Smooth muscle cell of the brain vasculature (primary cell): ENCODE data around the gene MAP3K13.
"Not testable (repeated sequence)": the region's sequence is repeated elsewhere in the genome, so short reads cannot be mapped to it uniquely, and the experiment has no call there.

Experiments
- DNase-seq: peaks from one replicate; pipeline ENCODE4 v3.0.0-alpha.2; 2012; ENCODE audit warnings: low read depth, low spot score

The MAP3K13 gene

DNA sequence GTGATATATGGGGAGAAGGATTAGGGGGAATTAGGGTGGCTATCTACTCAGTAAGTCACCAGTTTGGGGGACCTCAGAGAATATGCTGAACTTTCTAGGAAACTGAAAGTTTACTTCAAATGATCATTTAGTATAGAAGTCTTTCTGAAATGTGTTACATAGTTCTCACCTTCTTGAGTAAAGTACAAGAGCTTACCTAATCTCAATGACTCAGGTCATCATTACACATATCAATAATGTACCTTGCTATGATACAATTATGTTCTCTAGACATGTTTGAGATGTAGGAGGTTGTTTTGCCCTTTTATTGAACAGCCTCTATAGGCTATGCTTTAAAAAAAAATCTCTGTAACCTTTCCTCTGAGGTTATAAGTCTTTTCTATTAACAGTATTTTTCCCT lies 85.2 kb downstream of the MAP3K13 start:
- no peak for DNase-seq

DNA sequence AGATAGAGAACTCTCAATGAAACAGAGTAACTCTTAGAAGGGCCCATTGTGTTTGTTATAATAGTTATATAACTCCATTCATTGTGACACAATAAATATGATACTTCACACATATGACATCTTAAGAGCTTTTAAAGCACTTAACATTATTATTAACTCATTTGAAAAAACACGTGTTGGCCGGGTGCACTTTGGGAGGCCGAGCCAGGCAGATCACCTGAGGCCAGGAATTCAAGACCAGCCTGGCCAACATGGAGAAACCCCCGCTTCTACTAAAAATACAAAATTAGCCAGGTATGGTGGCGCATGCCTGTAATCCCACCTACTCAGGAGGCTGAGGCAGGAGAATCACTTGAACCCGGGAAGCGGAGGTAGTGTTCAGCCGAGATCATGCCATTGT lies 88.5 kb downstream of the MAP3K13 start:
- DNase-seq, result not testable (repeated sequence)

- DNase-seq, result no peak
Measured at GRCh38 chr3:185457376-185457775, 94.4 kb downstream of the MAP3K13 start.

GRCh38 chr3:185460309-185460708 lies 97.4 kb downstream of the MAP3K13 start:
- no peak for DNase-seq

DNA sequence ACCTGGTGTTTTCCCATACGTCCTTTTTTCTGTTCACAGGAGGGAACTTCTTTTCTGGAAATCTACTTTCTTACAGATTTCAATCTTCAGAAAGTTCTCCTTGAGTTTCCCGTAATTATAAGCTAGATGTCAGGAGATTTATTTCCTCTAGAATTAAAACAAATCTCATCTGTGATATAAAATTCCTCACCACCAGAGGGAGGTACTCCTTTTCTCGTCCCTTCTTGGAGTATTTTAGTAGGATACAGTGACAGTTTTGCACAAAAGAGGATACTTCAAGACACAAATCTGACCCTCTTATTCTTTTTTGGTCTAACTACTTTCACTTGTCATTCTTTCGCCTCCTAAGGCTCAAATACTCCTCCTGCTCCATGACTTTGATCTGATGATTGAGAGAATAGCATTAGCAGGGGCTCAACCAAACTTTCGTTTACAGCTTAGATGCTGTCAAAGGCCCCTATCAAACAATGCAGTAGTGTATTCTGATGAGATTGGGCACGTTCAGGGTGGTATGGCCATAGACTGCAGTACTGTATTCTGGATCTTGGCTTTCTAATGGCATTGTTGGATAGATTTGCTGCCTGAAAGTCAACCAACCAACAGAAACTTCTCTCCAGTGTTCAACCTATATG lies 97.9 kb downstream of the MAP3K13 start:
- DNase-seq, result no peak

GRCh38 chr3:185465471-185465870 lies 102.5 kb downstream of the MAP3K13 start:
- DNase-seq, result no peak

GRCh38 chr3:185466123-185466522 lies 103.2 kb downstream of the MAP3K13 start:
- not testable (repeated sequence) for DNase-seq

GRCh38 chr3:185469542-185469941 lies 106.6 kb downstream of the MAP3K13 start:
- no peak for DNase-seq

GRCh38 chr3:185470323-185470722 lies 107.4 kb downstream of the MAP3K13 start:
- no peak for DNase-seq

GRCh38 chr3:185473290-185473815 lies 110.4 kb downstream of the MAP3K13 start:
- DNase-seq, result no peak

DNA sequence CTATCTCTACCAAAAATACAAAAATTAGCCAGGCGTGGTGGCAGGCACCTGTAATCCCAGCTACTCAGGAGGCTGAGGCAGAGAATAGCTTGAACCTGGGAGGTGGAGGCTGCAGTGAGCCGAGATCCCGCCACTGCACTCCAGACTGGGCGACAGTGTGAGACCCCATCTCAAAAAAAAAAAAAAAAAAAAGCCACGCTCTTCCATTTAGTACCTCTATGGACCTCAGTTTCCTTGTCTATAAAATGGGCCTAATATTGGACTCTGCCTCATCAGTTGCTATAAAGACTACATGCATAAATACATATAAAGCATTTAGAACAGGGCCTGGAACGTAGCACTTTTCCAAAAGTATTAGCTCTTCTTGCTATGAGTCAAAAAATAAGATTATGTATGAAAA lies 112.0 kb downstream of the MAP3K13 start:
- DNase-seq, result not testable (repeated sequence)

GRCh38 chr3:185477316-185477715 lies 114.4 kb downstream of the MAP3K13 start:
- DNase-seq, result no peak

- no peak for DNase-seq
Measured at GRCh38 chr3:185479373-185479945, 116.5 kb downstream of the MAP3K13 start.

DNA sequence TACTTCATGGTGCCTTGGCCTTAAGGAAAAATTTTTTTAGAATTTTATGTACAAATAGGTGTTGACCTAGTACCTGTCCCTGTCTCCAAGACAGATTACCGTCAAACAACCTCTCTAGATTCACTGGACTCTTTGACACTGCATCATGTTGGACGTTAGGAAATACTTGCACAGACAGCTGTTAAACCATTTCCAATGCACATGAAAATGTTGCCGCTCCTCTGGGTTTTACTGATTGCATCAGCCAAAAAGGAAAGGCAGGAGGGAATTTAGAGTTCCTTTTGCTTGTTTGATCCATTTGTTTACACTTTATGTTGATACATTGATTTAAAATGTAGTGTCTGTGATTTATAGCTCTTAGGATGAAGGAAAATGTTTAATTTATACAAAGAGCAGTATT lies 121.4 kb downstream of the MAP3K13 start:
- DNase-seq, result no peak

DNA sequence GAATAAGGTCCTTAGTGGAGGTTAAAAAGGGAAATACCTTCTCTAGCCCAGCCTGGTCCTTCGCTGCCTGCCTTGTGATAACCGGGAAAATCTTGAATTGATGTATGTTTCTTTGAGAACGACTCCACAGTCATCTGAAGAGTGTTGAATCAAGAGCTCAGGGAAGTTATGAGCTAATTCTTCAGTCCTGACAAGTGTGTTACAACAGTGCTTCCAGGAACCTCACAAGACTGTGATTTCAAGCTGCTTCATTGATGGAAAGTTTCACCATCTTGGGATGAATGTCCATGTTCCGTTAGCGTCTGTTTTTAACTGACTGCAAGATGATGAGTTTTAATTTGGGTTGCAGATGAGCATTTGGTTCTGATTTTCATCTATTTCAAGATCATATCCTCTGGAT lies 123.5 kb downstream of the MAP3K13 start:
- DNase-seq, result no peak

GRCh38 chr3:185488465-185488864 lies 125.5 kb downstream of the MAP3K13 start:
- DNase-seq, result no peak

DNA sequence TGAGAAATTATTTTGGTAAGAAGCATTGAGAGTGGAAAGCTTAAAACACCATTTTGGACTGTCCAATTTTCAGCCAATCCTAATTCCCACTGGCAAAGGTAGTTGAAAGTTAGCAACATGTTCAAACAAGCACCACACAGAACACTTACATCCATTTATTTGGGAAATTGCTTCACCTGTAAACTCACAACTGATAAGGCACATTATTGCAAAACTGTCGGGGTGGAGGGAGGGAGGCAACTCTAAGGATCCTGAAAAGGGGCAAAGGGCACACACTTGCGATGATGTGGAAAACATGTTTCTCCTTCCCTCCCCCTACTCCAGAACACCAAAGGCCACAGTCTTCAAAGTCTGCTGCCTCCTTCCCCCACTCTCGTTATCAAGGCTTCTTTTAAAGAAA lies 126.5 kb downstream of the MAP3K13 start:
- DNase-seq, result no peak

- DNase-seq, result no peak
Measured at GRCh38 chr3:185490241-185490640, 127.3 kb downstream of the MAP3K13 start.

DNA sequence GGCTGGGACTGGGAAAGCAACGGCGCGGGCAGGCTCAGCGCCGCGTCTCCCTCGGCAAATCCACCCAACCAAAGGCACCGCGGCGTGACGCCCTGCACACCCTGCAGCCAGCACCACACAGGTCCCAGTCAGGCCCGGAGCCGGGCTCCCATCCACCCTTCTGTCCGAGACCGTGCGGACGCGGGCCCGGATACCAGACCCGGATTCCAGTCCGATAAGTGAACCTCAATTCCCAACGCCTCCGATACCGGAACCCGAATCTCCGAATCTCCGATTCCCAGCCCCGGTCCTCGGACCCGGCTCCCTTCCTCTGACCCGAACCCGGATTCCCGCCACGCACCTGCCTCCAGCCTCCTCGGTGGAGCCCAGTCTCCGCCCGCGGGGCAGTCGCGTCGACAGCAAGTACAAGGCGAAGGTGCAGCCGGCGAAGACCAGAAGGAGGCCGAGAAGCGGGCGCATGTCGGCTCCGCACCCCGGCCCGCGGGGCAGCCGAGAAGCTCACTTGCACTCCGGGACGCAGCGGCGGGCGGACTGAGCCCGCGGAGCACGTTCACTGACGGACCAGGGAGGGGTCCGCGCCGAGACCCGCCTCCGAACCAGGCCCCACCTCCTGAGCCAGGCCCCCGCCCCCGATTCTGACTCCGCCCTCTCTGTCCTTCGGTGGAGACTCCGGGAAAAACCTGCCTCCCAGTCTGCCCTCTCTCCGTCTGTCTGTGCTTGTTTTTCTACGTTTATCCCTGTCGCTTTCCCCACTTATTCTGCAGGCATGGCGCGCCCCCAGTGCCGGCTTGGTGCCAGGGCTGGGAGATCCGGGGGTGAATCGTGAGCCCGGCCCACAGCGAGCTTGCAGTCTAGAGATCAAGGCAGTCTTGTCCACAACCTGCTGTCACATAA lies 135.8 kb downstream of the MAP3K13 start, which contains the start of gene TMEM41A:
Gene TMEM41A, minus strand, starts transcription at position 533 of the 894 bp plus-strand sequence. Its CDS starts 74 bp downstream, at position 459.
- DNase-seq, result peak; percentile 68

GRCh38 chr3:185502987-185503386 lies 140.1 kb downstream of the MAP3K13 start:
- no peak for DNase-seq

GRCh38 chr3:185503521-185503920 lies 140.6 kb downstream of the MAP3K13 start:
- DNase-seq, result no peak

- DNase-seq, result no peak
Measured at GRCh38 chr3:185504636-185505035, 141.7 kb downstream of the MAP3K13 start.
